Activated gamma-delta T cell (primary cell): ENCODE results near the gene NKAPD1.
"Not testable (repeated sequence)": the region's sequence is repeated elsewhere in the genome, so short reads cannot be mapped to it uniquely, and the experiment has no call there.

Source experiments
- DNase-seq: peaks from one replicate; lab custom pipeline; 2025; lab: John Stamatoyannopoulos, UW

The NKAPD1 gene

GRCh38 chr11:112086422-112087191, 12.5 kb downstream of the NKAPD1 start, which contains the start of the genes SDHD and TIMM8B:
Gene SDHD (plus strand): TSS chr11:112086873. CDS start chr11:112086908, 35 bp downstream.
Gene TIMM8B (minus strand): TSS chr11:112086756. CDS start chr11:112086723, 33 bp downstream.
- DNase-seq, result peak; percentile 85

- no peak for DNase-seq
Observed at GRCh38 chr11:112087212-112087611, 13.1 kb downstream of the NKAPD1 start.

- DNase-seq, result not testable (repeated sequence)
Observed at GRCh38 chr11:112095302-112095701, 21.2 kb downstream of the NKAPD1 start.

GRCh38 chr11:112096194-112096593, 22.1 kb downstream of the NKAPD1 start:
- DNase-seq, result no peak

- DNase-seq, result no peak
Observed at GRCh38 chr11:112097734-112098528, 23.8 kb downstream of the NKAPD1 start.

GRCh38 chr11:112100462-112100861, 26.4 kb downstream of the NKAPD1 start:
- no peak for DNase-seq

- no peak for DNase-seq
Observed at GRCh38 chr11:112103446-112103845, 29.3 kb downstream of the NKAPD1 start.

- no peak for DNase-seq
Observed at GRCh38 chr11:112106070-112106469, 32.0 kb downstream of the NKAPD1 start.

GRCh38 chr11:112113539-112114457, 39.7 kb downstream of the NKAPD1 start:
- no peak for DNase-seq

GRCh38 chr11:112114460-112114859, 40.4 kb downstream of the NKAPD1 start:
- DNase-seq, result no peak

- DNase-seq, result no peak
Observed at GRCh38 chr11:112115386-112115785, 41.3 kb downstream of the NKAPD1 start.

- DNase-seq, result no peak
Observed at GRCh38 chr11:112118176-112118575, 44.1 kb downstream of the NKAPD1 start.

- no peak for DNase-seq
Observed at GRCh38 chr11:112121981-112122615, 48.0 kb downstream of the NKAPD1 start.

- no peak for DNase-seq
Observed at GRCh38 chr11:112123129-112123528, 49.0 kb downstream of the NKAPD1 start.

GRCh38 chr11:112127056-112127455, 53.0 kb downstream of the NKAPD1 start:
- no peak for DNase-seq

GRCh38 chr11:112128483-112129121, 54.5 kb downstream of the NKAPD1 start:
- DNase-seq, result no peak

- DNase-seq, result no peak
Observed at GRCh38 chr11:112129656-112130055, 55.6 kb downstream of the NKAPD1 start.

GRCh38 chr11:112132737-112133136, 58.6 kb downstream of the NKAPD1 start:
- DNase-seq, result no peak

- DNase-seq, result no peak
Observed at GRCh38 chr11:112134473-112134872, 60.4 kb downstream of the NKAPD1 start.
